MM.1S (cell line): Measurements from ENCODE around the gene RPGRIP1L.

Source experiments
- DNase-seq: peaks from one replicate; pipeline ENCODE4 v3.0.0-alpha.2; 2015
- H2AFZ ChIP-seq: fragments of 300-600 bp; sonication (generic); 2 replicates; pipeline ENCODE4 v1.6.0; 2016; ENCODE audit warnings: antibody characterized with exemption, low read length
- H3F3A ChIP-seq: fragments of 300-600 bp; sonication (generic); 2 replicates; pipeline ENCODE4 v1.6.1; 2016; ENCODE audit warnings: mild to moderate bottlenecking, antibody characterized with exemption, low read length, moderate library complexity, mixed read lengths; ENCODE audit not compliant: insufficient read depth
- H3K27ac ChIP-seq: fragments of 300-600 bp; sonication (generic); 2 replicates; pipeline ENCODE4 v1.5.1; 2016; ENCODE audit warnings: mild to moderate bottlenecking, low read length
- H3K27me3 ChIP-seq: fragments of 300-600 bp; sonication (generic); replicated peaks from 2 replicates; pipeline ENCODE4 v1.6.0; 2016; ENCODE audit warnings: low read length; ENCODE audit not compliant: insufficient read depth
- H3K36me3 ChIP-seq: fragments of 300-600 bp; sonication (generic); replicated peaks from 2 replicates; pipeline ENCODE4 v1.6.1; 2016; ENCODE audit warnings: mild to moderate bottlenecking, low read length, mixed read lengths; ENCODE audit not compliant: insufficient read depth
- H3K4me1 ChIP-seq: fragments of 300-600 bp; sonication (generic); 2 replicates; pipeline ENCODE4 v1.6.1; 2016; ENCODE audit warnings: low read length, mixed read lengths
- H3K4me2 ChIP-seq: fragments of 300-600 bp; sonication (generic); 2 replicates; pipeline ENCODE4 v1.6.0; 2016; ENCODE audit warnings: low read depth, low read length
- H3K4me3 ChIP-seq: fragments of 300-600 bp; sonication (generic); 2 replicates; pipeline ENCODE4 v1.5.1; 2016; ENCODE audit warnings: low read length, mixed read lengths
- H3K79me2 ChIP-seq: fragments of 300-600 bp; sonication (generic); 2 replicates; pipeline ENCODE4 v1.6.1; 2016; ENCODE audit warnings: mixed run types, low read length, mixed read lengths
- H3K9ac ChIP-seq: fragments of 300-600 bp; sonication (generic); 2 replicates; pipeline ENCODE4 v1.6.1; 2016; ENCODE audit warnings: low read length, mixed read lengths
- H3K9me2 ChIP-seq: fragments of 300-600 bp; sonication (generic); replicated peaks from 2 replicates; pipeline ENCODE4 v1.6.1; 2016; ENCODE audit warnings: mild to moderate bottlenecking, low read length, mixed read lengths; ENCODE audit not compliant: insufficient read depth
- H3K9me3 ChIP-seq: fragments of 300-600 bp; sonication (generic); replicated peaks from 2 replicates; pipeline ENCODE4 v1.6.1; 2016; ENCODE audit warnings: mild to moderate bottlenecking, low read length, mixed read lengths; ENCODE audit not compliant: insufficient read depth
- H4K20me1 ChIP-seq: fragments of 300-600 bp; sonication (generic); 2 replicates; pipeline ENCODE4 v1.6.1; 2016; ENCODE audit warnings: mild to moderate bottlenecking, low read length, moderate library complexity, mixed read lengths; ENCODE audit not compliant: insufficient read depth
- EZH2 ChIP-seq: fragments of 300-600 bp; sonication (generic); optimal IDR thresholded peaks from 2 replicates; pipeline ENCODE3; 2017; ENCODE audit warnings: low read depth, mild to moderate bottlenecking, antibody characterized with exemption, low read length, mixed read lengths
- EZH2phosphoT487 ChIP-seq: fragments of 300-600 bp; sonication (generic); IDR thresholded peaks from 2 replicates; pipeline ENCODE4 v1.6.1; 2018; ENCODE audit warnings: antibody characterized with exemption, low read length
- TF ChIP-seq, protein P1 (sequence below): fragments of 300-600 bp; sonication (generic); IDR thresholded peaks from 2 replicates; pipeline ENCODE4 v1.5.1; 2016; ENCODE audit warnings: antibody characterized with exemption, low read length, mixed read lengths

The RPGRIP1L gene

DNA sequence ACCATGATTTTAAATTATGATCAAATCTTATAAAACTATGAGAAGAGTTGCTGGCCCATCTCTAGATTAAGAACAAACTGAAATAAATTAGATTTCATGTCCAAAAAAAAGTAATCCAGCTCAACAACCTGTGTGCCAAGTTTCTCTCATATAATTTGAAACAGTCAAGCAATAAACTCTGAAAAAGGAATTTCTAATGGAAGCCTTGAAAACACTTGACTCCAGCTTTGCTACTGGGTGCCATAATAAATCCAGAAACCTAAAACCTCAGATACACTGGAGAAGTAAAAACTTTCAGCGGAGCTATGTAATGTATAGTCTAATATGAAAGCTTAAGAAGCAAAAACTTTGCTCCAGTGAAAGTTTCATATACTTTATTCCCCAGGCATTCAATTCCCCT lies 25.5 kb downstream of the RPGRIP1L start:
- Histone ChIP-seq H3K4me3 (no peak overlapping the region), H3F3A (no peaks in the 10 kb centered on the region), H3K27me3 (no peaks in the 10 kb centered on the region), H3K9me2 (no peaks in the 10 kb centered on the region), H3K79me2 (no peaks in the 10 kb centered on the region), H3K4me1 (no peaks in the 10 kb centered on the region), H3K4me2 (no peak overlapping the region), H2AFZ (no peak overlapping the region), H3K9me3 (no peaks in the 10 kb centered on the region), H3K36me3 (no peaks in the 10 kb centered on the region), H3K9ac (no peak overlapping the region), H3K27ac (no peak overlapping the region), H4K20me1 (no peaks in the 10 kb centered on the region)
- no peak for TF ChIP-seq EZH2
- no peak for TF ChIP-seq EZH2phosphoT487
- TF ChIP-seq, protein P1, sequence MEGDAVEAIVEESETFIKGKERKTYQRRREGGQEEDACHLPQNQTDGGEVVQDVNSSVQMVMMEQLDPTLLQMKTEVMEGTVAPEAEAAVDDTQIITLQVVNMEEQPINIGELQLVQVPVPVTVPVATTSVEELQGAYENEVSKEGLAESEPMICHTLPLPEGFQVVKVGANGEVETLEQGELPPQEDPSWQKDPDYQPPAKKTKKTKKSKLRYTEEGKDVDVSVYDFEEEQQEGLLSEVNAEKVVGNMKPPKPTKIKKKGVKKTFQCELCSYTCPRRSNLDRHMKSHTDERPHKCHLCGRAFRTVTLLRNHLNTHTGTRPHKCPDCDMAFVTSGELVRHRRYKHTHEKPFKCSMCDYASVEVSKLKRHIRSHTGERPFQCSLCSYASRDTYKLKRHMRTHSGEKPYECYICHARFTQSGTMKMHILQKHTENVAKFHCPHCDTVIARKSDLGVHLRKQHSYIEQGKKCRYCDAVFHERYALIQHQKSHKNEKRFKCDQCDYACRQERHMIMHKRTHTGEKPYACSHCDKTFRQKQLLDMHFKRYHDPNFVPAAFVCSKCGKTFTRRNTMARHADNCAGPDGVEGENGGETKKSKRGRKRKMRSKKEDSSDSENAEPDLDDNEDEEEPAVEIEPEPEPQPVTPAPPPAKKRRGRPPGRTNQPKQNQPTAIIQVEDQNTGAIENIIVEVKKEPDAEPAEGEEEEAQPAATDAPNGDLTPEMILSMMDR = no peak
- no peak for DNase-seq

DNA sequence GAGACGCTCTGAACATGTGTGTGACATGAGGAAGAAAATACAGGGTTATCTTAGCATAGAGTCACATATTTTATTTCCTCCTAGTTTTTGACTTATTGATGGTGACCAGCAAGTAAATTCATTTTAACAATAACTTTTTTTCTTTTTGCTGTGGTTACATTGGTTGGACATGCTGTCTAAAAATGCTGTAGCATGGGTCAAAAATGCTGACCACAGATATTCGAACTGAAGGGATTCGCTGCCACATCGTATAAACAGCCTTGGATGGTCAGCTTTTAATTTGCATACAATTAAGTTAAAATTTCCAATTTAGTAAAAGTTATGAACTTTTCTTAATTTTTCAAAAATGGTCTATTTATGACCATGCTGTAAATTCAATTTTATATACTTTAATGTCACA lies 30.5 kb downstream of the RPGRIP1L start:
- Histone ChIP-seq H3K27ac (no peak overlapping the region), H3K27me3 (no peaks in the 10 kb centered on the region)
- DNase-seq = no peak

DNA sequence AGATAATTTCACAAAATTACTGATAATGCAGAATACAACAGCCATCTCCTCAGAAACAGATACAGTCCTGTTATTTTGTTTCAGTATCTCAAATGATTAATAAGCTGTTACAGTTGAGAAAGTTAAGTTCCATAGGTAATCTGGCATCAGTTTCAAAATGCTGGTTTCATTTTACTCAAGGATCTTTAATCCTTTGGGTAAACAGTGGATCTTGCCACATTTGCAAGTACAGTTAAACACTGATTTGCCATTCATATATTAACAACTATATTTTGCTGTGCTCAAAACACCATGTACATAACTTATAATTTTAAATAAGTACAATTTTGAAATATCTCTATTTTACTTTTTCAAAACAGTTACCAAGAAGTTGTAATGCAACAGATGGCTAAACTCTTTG lies 31.2 kb downstream of the RPGRIP1L start:
- no peak overlapping the region for H3K9ac ChIP-seq
- no peak for TF ChIP-seq EZH2phosphoT487
- no peak for TF ChIP-seq EZH2
- TF ChIP-seq, protein P1 = no peak
- H4K20me1 ChIP-seq = no peaks in the 10 kb centered on the region
- no peaks in the 10 kb centered on the region for H3K79me2 ChIP-seq
- H3K4me2 ChIP-seq = no peak overlapping the region
- no peaks in the 10 kb centered on the region for H3F3A ChIP-seq
- no peak for DNase-seq
- no peaks in the 10 kb centered on the region for H3K27me3 ChIP-seq
- no peak overlapping the region for H2AFZ ChIP-seq
- no peak overlapping the region for H3K4me3 ChIP-seq
- H3K9me3 ChIP-seq = no peaks in the 10 kb centered on the region
- H3K36me3 ChIP-seq = no peaks in the 10 kb centered on the region
- H3K9me2 ChIP-seq = no peaks in the 10 kb centered on the region
- H3K4me1 ChIP-seq = no peaks in the 10 kb centered on the region
- no peak overlapping the region for H3K27ac ChIP-seq

More for the DNA sequence above, 30.5 kb downstream of the RPGRIP1L start:
- Histone ChIP-seq H3K9me2 (no peaks in the 10 kb centered on the region), H3K4me1 (no peaks in the 10 kb centered on the region), H3K9ac (no peak overlapping the region), H3F3A (no peaks in the 10 kb centered on the region), H3K4me3 (no peak overlapping the region), H2AFZ (no peak overlapping the region), H4K20me1 (no peaks in the 10 kb centered on the region), H3K79me2 (no peaks in the 10 kb centered on the region), H3K4me2 (no peak overlapping the region), H3K9me3 (no peaks in the 10 kb centered on the region), H3K36me3 (no peaks in the 10 kb centered on the region)
- no peak for TF ChIP-seq EZH2
- TF ChIP-seq, protein P1 = no peak
- TF ChIP-seq EZH2phosphoT487 = no peak
